HEK293 (cell line): ENCODE data around the gene ART5.

Experiments
- CTCF ChIA-PET: fragments of 350-600 bp; formaldehyde crosslinking; extraction: SDS; loops from one replicate; lab custom pipeline; 2021; ENCODE audit warnings: antibody characterized with exemption; lab: Yijun Ruan, JAX
- POLR2A ChIA-PET: fragments of 300-600 bp; formaldehyde crosslinking; extraction: SDS; loops from one replicate; lab custom pipeline; 2020; ENCODE audit warnings: antibody characterized with exemption, inconsistent platforms; lab: Yijun Ruan, JAX
- H3K27ac ChIP-seq: fragments of 200-500 bp; sonication (Bioruptor generic); 2 replicates; pipeline ENCODE4 v1.5.1; 2014; ENCODE audit warnings: low read depth, low read length, control low read depth, inconsistent platforms; ENCODE audit errors: extremely low read depth
- H3K36me3 ChIP-seq, 2 experiments: fragments of 200-500 bp in 1 of 2; sonication (Bioruptor generic) in 1 of 2; 1 replicate in 1 of 2; 2 replicates in 1 of 2; pipeline ENCODE4 v1.5.1; 2014 to 2017; ENCODE audit warnings: inconsistent platforms in 2 of 2, low read length in 2 of 2; ENCODE audit not compliant: control insufficient read depth in 2 of 2, insufficient read depth in 1 of 2
- H3K4me1 ChIP-seq: fragments of 200-500 bp; sonication (Bioruptor generic); 2 replicates; pipeline ENCODE4 v1.5.1; 2014; ENCODE audit warnings: mild to moderate bottlenecking, low read length, inconsistent platforms; ENCODE audit not compliant: control insufficient read depth, insufficient read depth
- H3K4me3 ChIP-seq: 2 replicates; pipeline ENCODE4 v1.5.1; 2011; ENCODE audit warnings: low read depth, mild to moderate bottlenecking, control low read depth, low read length, moderate library complexity
- H3K9me3 ChIP-seq: fragments of 200-500 bp; sonication (Bioruptor generic); 2 replicates; pipeline ENCODE4 v1.5.1; 2014; ENCODE audit warnings: low read depth, low read length, inconsistent platforms; ENCODE audit not compliant: control insufficient read depth, insufficient read depth
- AEBP2 ChIP-seq: fragments of 450-650 bp; formaldehyde crosslinking; IDR thresholded peaks from 2 replicates; pipeline ENCODE4 v1.5.1; 2016; ENCODE audit warnings: missing biosample characterization, missing genetic modification characterization, borderline replicate concordance
- FEZF1 ChIP-seq: fragments of 450-650 bp; formaldehyde crosslinking; IDR thresholded peaks from 2 replicates; pipeline ENCODE4 v1.5.1; 2016; ENCODE audit warnings: missing biosample characterization, missing genetic modification characterization
- GLIS1 ChIP-seq: fragments of 450-650 bp; formaldehyde crosslinking; IDR thresholded peaks from 2 replicates; pipeline ENCODE4 v1.5.1; 2016; ENCODE audit warnings: missing biosample characterization, missing genetic modification characterization
- KLF1 ChIP-seq: fragments of 450-650 bp; formaldehyde crosslinking; IDR thresholded peaks from 2 replicates; pipeline ENCODE4 v1.5.1; 2016; ENCODE audit warnings: missing biosample characterization, missing genetic modification characterization
- KLF10 ChIP-seq: fragments of 450-650 bp; IDR thresholded peaks from 2 replicates; pipeline ENCODE4 v1.5.1; 2018; ENCODE audit warnings: missing biosample characterization, mild to moderate bottlenecking, missing genetic modification characterization
- KLF17 ChIP-seq: fragments of 450-650 bp; formaldehyde crosslinking; IDR thresholded peaks from 2 replicates; pipeline ENCODE4 v1.5.1; 2016; ENCODE audit warnings: missing biosample characterization, missing genetic modification characterization
- REPIN1 ChIP-seq: fragments of 450-650 bp; formaldehyde crosslinking; IDR thresholded peaks from 2 replicates; pipeline ENCODE4 v1.5.1; 2017; ENCODE audit warnings: missing biosample characterization, missing genetic modification characterization, low read depth
- SP2 ChIP-seq: fragments of 450-650 bp; formaldehyde crosslinking; IDR thresholded peaks from 2 replicates; pipeline ENCODE4 v1.5.1; 2016; ENCODE audit warnings: missing biosample characterization, missing genetic modification characterization
- TRIM28 ChIP-seq: IDR thresholded peaks from 2 replicates; pipeline ENCODE4 v1.6.1; 2011; ENCODE audit warnings: low read length, control low read depth, borderline replicate concordance
- ZBTB6 ChIP-seq: fragments of 450-650 bp; formaldehyde crosslinking; IDR thresholded peaks from 2 replicates; pipeline ENCODE4 v1.5.1; 2017; ENCODE audit warnings: missing biosample characterization, missing genetic modification characterization
- ZFP41 ChIP-seq: fragments of 450-650 bp; formaldehyde crosslinking; IDR thresholded peaks from 2 replicates; pipeline ENCODE4 v1.5.1; 2016; ENCODE audit warnings: missing biosample characterization, missing genetic modification characterization, borderline replicate concordance
- ZNF138 ChIP-seq: fragments of 450-650 bp; formaldehyde crosslinking; IDR thresholded peaks from 2 replicates; pipeline ENCODE4 v1.5.1; 2016; ENCODE audit warnings: missing biosample characterization, missing genetic modification characterization, borderline replicate concordance
- ZNF510 ChIP-seq: fragments of 450-650 bp; formaldehyde crosslinking; IDR thresholded peaks from 2 replicates; pipeline ENCODE4 v1.5.1; 2018; ENCODE audit warnings: mild to moderate bottlenecking, missing genetic modification characterization, missing biosample characterization; ENCODE audit not compliant: insufficient replicate concordance
- ZNF561 ChIP-seq: fragments of 450-650 bp; IDR thresholded peaks from 2 replicates; pipeline ENCODE4 v1.5.1; 2018; ENCODE audit warnings: missing biosample characterization, missing genetic modification characterization, borderline replicate concordance
- ZNF596 ChIP-seq: fragments of 450-650 bp; IDR thresholded peaks from 2 replicates; pipeline ENCODE4 v1.5.0; 2018; ENCODE audit warnings: missing biosample characterization, mild to moderate bottlenecking, missing genetic modification characterization, moderate library complexity
- ZNF670 ChIP-seq: fragments of 450-650 bp; formaldehyde crosslinking; IDR thresholded peaks from 2 replicates; pipeline ENCODE4 v1.5.1; 2016; ENCODE audit warnings: missing biosample characterization, missing genetic modification characterization, low read depth
- ZXDB ChIP-seq: fragments of 450-650 bp; formaldehyde crosslinking; IDR thresholded peaks from 2 replicates; pipeline ENCODE4 v1.5.1; 2016; ENCODE audit warnings: missing biosample characterization, missing genetic modification characterization
- TF ChIP-seq, protein P1 (sequence below): fragments of 450-650 bp; formaldehyde crosslinking; IDR thresholded peaks from 2 replicates; pipeline ENCODE4 v1.5.1; 2016; ENCODE audit warnings: missing biosample characterization, missing genetic modification characterization

Gene ART5

GRCh38 chr11:3686751-3687150 lies 45.0 kb upstream of the ART5 start (continued):
- no peak for TF ChIP-seq AEBP2 (tag by site-specific recombination)

- Histone ChIP-seq H3K27ac (no peak overlapping the region), H3K36me3 (peaks cover 8 to 90% of the 10 kb centered on the region in 2 experiments), H3K4me3 (no peak overlapping the region), H3K9me3 (no peaks in the 10 kb centered on the region), H3K4me1 (no peaks in the 10 kb centered on the region)
- ChIA-PET CTCF (no interaction called here), POLR2A (no interaction called here)
- no peak for TF ChIP-seq ZNF510 (tag by site-specific recombination)
- no peak for TF ChIP-seq KLF1
- TF ChIP-seq REPIN1 = no peak
- no peak for TF ChIP-seq TRIM28
These were observed 44.1 kb upstream of the ART5 start for GRCh38 chr11:3685923-3686322.

GRCh38 chr11:3684819-3685172 lies 43.0 kb upstream of the ART5 start:
- no peak overlapping the region for H3K27ac ChIP-seq
- POLR2A ChIA-PET = no interaction called here
- CTCF ChIA-PET = no interaction called here
- TF ChIP-seq FEZF1 (tag by site-specific recombination) (peak; percentile 44), ZXDB (no peak), ZFP41 (tag by site-specific recombination) (no peak), ZBTB6 (tag by site-specific recombination) (no peak), ZNF138 (tag by site-specific recombination) (no peak), KLF17 (tag by site-specific recombination) (no peak)
- H3K4me1 ChIP-seq = no peaks in the 10 kb centered on the region
- H3K36me3 ChIP-seq = peaks cover 8 to 90% of the 10 kb centered on the region in 2 experiments
- no peaks in the 10 kb centered on the region for H3K9me3 ChIP-seq
- no peak overlapping the region for H3K4me3 ChIP-seq

DNA sequence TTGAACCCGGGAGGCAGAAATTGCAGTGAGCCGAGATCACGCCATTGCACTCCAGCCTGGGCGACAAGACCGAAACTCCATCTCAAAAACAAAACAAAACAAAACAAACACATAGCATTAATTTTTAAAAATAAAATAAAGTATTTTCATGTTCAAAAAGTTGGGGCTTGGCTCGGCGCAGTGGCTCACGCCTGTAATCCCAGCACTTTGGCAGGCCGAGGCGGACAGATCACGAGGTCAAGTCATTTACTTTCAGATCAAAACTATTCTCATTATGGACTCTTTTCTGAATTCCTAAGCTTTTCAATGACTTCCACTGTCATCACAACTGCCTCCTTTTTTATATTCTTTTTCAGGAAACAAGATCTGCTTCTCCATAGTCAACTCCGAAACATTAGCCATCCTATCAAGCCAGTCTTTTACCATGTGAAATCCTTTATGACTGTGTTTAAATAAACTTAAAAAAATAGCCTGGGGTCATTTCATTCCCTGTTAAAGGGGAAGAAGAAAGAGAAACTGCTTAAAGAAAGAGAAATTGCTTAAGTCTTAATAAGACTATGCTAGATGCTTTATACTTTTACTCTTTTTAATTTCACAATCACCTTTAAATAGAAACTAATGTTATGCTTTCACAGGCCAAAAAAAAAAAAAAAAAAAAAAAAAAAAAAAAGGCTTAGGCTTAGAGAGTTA lies 42.5 kb upstream of the ART5 start:
- ChIA-PET POLR2A (no interaction called here), CTCF (no interaction called here)

More for the DNA sequence above, 42.5 kb upstream of the ART5 start:
- Histone ChIP-seq H3K27ac (no peak overlapping the region), H3K36me3 (peaks cover 8 to 91% of the 10 kb centered on the region in 2 experiments), H3K4me3 (no peak overlapping the region), H3K9me3 (no peaks in the 10 kb centered on the region), H3K4me1 (no peaks in the 10 kb centered on the region)
- no peak for TF ChIP-seq SP2 (tag by site-specific recombination)
- TF ChIP-seq KLF10 (tag by site-specific recombination) = no peak
- no peak for TF ChIP-seq GLIS1 (tag by site-specific recombination)
- no peak for TF ChIP-seq ZNF561 (tag by site-specific recombination)
- TF ChIP-seq, protein P1, sequence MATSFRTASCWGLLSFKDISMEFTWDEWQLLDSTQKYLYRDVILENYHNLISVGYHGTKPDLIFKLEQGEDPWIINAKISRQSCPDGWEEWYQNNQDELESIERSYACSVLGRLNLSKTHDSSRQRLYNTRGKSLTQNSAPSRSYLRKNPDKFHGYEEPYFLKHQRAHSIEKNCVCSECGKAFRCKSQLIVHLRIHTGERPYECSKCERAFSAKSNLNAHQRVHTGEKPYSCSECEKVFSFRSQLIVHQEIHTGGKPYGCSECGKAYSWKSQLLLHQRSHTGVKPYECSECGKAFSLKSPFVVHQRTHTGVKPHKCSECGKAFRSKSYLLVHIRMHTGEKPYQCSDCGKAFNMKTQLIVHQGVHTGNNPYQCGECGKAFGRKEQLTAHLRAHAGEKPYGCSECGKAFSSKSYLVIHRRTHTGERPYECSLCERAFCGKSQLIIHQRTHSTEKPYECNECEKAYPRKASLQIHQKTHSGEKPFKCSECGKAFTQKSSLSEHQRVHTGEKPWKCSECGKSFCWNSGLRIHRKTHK (tag by site-specific recombination) = no peak
- no peak for TF ChIP-seq ZNF596 (tag by site-specific recombination)
- TF ChIP-seq ZNF670 (tag by site-specific recombination) = no peak
